ENCODE measurements around the gene TREML4. TPM values are rescaled to one million over a fixed set of nuclear protein-coding genes. Genes with fewer than 3 reads are reported as not detected.

Gene TREML4
- total RNA-seq, 2 donors from 2014 or later, result not detected

DNA sequence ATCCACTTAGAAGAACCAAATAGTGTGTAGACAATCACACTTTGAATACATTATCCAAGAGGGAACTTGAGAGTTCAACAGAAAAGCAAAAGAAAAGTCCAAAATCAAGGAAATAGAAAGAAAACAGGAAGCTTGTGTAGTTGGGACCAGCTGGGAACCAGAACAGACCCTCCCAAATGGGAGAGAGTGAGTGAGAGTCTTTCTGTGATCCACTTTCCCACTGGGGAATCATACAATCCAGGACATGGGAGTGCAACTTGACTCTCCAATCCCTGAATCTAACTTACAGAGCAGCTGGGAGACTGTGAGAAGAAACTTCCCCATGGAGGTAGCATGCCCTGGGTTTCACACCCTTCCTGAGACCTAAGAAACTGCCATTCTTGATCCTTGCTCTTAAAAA, 27.0 kb downstream of the TREML4 start:
- no peak overlapping the region for H3K27ac Mint-ChIP-seq
- H3K27me3 Mint-ChIP-seq (ENCODE audit: insufficient read depth), result peaks cover 20% of the 10 kb centered on the region
- no peaks in the 10 kb centered on the region for H3K36me3 Mint-ChIP-seq (ENCODE audit: low read depth)
- no peaks in the 10 kb centered on the region for H3K9me3 ChIP-seq (ENCODE audit: control insufficient read depth, low read length)
- no peak overlapping the region for H3K4me3 Mint-ChIP-seq
- TF ChIP-seq, protein P1, sequence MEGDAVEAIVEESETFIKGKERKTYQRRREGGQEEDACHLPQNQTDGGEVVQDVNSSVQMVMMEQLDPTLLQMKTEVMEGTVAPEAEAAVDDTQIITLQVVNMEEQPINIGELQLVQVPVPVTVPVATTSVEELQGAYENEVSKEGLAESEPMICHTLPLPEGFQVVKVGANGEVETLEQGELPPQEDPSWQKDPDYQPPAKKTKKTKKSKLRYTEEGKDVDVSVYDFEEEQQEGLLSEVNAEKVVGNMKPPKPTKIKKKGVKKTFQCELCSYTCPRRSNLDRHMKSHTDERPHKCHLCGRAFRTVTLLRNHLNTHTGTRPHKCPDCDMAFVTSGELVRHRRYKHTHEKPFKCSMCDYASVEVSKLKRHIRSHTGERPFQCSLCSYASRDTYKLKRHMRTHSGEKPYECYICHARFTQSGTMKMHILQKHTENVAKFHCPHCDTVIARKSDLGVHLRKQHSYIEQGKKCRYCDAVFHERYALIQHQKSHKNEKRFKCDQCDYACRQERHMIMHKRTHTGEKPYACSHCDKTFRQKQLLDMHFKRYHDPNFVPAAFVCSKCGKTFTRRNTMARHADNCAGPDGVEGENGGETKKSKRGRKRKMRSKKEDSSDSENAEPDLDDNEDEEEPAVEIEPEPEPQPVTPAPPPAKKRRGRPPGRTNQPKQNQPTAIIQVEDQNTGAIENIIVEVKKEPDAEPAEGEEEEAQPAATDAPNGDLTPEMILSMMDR (conservative IDR thresholded peaks at IDR 0.05), result no peak
- H3K36me3 ChIP-seq (ENCODE audit: control insufficient read depth, insufficient read depth, low read length), result no peaks in the 10 kb centered on the region
- no peaks in the 10 kb centered on the region for H3K4me1 Mint-ChIP-seq
- H3K27ac ChIP-seq (ENCODE audit: low read depth, low read length), result no peak overlapping the region
- no peak overlapping the region for H3K4me3 ChIP-seq (ENCODE audit: low read length)
- DNase-seq, result no peak
- peaks cover 7% of the 10 kb centered on the region for H3K27me3 ChIP-seq (ENCODE audit: control insufficient read depth, insufficient read depth, low read length, poor library complexity, severe bottlenecking)
- no peak overlapping the region for H3K9ac ChIP-seq (ENCODE audit: extremely low read depth, low read length, poor library complexity, severe bottlenecking)
- H3K9me3 Mint-ChIP-seq, result peaks cover 2% of the 10 kb centered on the region
- no peaks in the 10 kb centered on the region for H3K4me1 ChIP-seq (ENCODE audit: control insufficient read depth, insufficient read depth, low read length)

DNA sequence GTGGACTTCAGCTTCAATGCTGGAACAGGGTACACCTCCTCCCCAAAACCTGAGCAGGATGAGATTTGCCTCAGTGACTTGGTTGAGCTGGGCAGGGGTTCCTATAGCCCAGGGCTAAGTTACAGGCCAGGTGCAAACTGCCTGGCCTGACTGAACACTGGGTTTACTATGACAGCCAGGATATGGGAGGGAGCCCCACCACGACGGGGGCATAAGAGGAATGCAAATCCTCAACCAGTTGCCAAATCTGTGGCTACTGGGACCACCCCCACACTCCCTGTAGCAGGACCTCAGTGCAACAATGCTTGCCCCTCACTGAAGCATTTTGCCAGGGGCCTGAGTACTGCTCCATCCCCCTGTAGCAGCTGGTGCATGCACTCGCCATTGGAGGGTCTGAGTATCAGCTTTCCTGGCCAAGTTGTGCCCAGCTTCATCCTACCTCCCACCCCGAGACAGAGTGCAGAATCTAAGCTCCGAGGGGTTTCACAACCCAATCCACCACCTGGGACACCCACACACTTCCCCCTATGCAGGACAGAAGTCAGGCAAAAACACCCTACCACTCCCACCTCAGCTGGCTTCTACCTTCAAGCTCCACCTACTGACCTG, 27.6 kb downstream of the TREML4 start:
- H3K9ac ChIP-seq (ENCODE audit: extremely low read depth, low read length, poor library complexity, severe bottlenecking), result no peak overlapping the region

DNA sequence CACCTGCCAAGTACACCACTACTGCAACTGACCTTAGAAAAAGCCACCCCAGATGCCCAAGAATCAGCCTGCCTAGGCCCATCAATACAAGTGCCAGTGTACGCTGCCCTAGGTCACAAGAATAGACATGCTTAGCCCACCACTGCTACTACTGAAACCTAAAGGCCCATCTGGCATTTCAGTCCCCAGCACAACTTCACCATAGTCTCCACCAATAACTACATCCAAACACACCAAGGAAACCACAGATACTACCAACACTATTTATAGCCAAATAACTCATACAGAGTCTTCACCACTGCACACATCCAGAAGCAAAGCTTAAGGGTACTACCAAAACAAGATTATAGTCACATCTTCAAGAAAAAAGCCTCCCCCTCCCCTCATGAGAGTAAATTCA, 28.2 kb downstream of the TREML4 start:
- Histone ChIP-seq H3K36me3 (ENCODE audit: control insufficient read depth, insufficient read depth, low read length) (no peaks in the 10 kb centered on the region), H3K9me3 (ENCODE audit: control insufficient read depth, low read length) (peaks cover 7% of the 10 kb centered on the region), H3K4me1 (ENCODE audit: control insufficient read depth, insufficient read depth, low read length) (no peaks in the 10 kb centered on the region), H3K27me3 (ENCODE audit: control insufficient read depth, insufficient read depth, low read length, poor library complexity, severe bottlenecking) (peaks cover 7% of the 10 kb centered on the region), H3K9ac (ENCODE audit: extremely low read depth, low read length, poor library complexity, severe bottlenecking) (no peak overlapping the region), H3K27ac (ENCODE audit: low read depth, low read length) (no peak overlapping the region), H3K4me3 (ENCODE audit: low read length) (no peak overlapping the region)
- no peaks in the 10 kb centered on the region for H3K36me3 Mint-ChIP-seq (ENCODE audit: low read depth)
- 40 to 96% methylated on average over 1 of the region's 1 CpG for WGBS, 2 experiments (ENCODE audit: insufficient coverage in 1 of 2, insufficient read length in 1 of 2)
- H3K4me1 Mint-ChIP-seq, result no peaks in the 10 kb centered on the region
- H3K27ac Mint-ChIP-seq, result no peak overlapping the region
- no peak overlapping the region for H3K4me3 Mint-ChIP-seq
- TF ChIP-seq, protein P1 (conservative IDR thresholded peaks at IDR 0.05), result no peak
- peaks cover 6% of the 10 kb centered on the region for H3K9me3 Mint-ChIP-seq
- peaks cover 18% of the 10 kb centered on the region for H3K27me3 Mint-ChIP-seq (ENCODE audit: insufficient read depth)
- DNase-seq, result no peak

More for the DNA sequence above, 27.6 kb downstream of the TREML4 start:
- Histone ChIP-seq H3K4me3 (ENCODE audit: low read length) (no peak overlapping the region), H3K27ac (ENCODE audit: low read depth, low read length) (no peak overlapping the region), H3K9me3 (ENCODE audit: control insufficient read depth, low read length) (peaks cover 3% of the 10 kb centered on the region), H3K36me3 (ENCODE audit: control insufficient read depth, insufficient read depth, low read length) (no peaks in the 10 kb centered on the region), H3K4me1 (ENCODE audit: control insufficient read depth, insufficient read depth, low read length) (no peaks in the 10 kb centered on the region), H3K27me3 (ENCODE audit: control insufficient read depth, insufficient read depth, low read length, poor library complexity, severe bottlenecking) (peaks cover 7% of the 10 kb centered on the region)
- WGBS, 2 experiments (ENCODE audit: insufficient coverage in 1 of 2, insufficient read length in 1 of 2), result 80 to 84% methylated on average over 2 to 5 of the region's 5 CpGs
- H3K9me3 Mint-ChIP-seq, result peaks cover 6% of the 10 kb centered on the region
- TF ChIP-seq, protein P1 (conservative IDR thresholded peaks at IDR 0.05), result no peak
- no peak overlapping the region for H3K27ac Mint-ChIP-seq
- no peak for DNase-seq
- no peak overlapping the region for H3K4me3 Mint-ChIP-seq
- H3K36me3 Mint-ChIP-seq (ENCODE audit: low read depth), result no peaks in the 10 kb centered on the region
- H3K27me3 Mint-ChIP-seq (ENCODE audit: insufficient read depth), result peaks cover 18% of the 10 kb centered on the region
- no peaks in the 10 kb centered on the region for H3K4me1 Mint-ChIP-seq

Data from endodermal cell (in vitro differentiated cells).